SJSA1 (cell line): ENCODE data around the gene CA9. TPM values are rescaled to one million over a fixed set of nuclear protein-coding genes. Genes with fewer than 3 reads are reported as not detected.

ENCODE experiments used
- DNase-seq, 2 experiments: peaks; one replicate each; pipeline ENCODE4 v3.0.0-alpha.2; 2015 to 2020; ENCODE audit warnings: low spot score in 2 of 2, low read depth in 1 of 2
- H3K27ac ChIP-seq: fragments of 250-450 bp; sonication (Bioruptor Pico); 2 replicates; pipeline ENCODE4 v1.5.1; 2020; ENCODE audit warnings: mild to moderate bottlenecking, moderate library complexity
- H3K27me3 ChIP-seq: fragments of 250-450 bp; sonication (Bioruptor Pico); replicated peaks from 2 replicates; pipeline ENCODE4 v1.5.1; 2020; ENCODE audit warnings: mild to moderate bottlenecking, moderate library complexity
- H3K36me3 ChIP-seq: fragments of 250-450 bp; sonication (Bioruptor Pico); 2 replicates; pipeline ENCODE4 v1.5.1; 2020; ENCODE audit warnings: mild to moderate bottlenecking
- H3K4me1 ChIP-seq: fragments of 250-450 bp; sonication (Bioruptor Pico); replicated peaks from 2 replicates; pipeline ENCODE4 v1.6.1; 2021; ENCODE audit warnings: mild to moderate bottlenecking
- H3K4me3 ChIP-seq: fragments of 250-450 bp; sonication (Bioruptor Pico); 2 replicates; pipeline ENCODE4 v1.5.1; 2020; ENCODE audit warnings: mild to moderate bottlenecking
- H3K9me3 ChIP-seq: fragments of 250-450 bp; sonication (Bioruptor Pico); replicated peaks from 2 replicates; pipeline ENCODE4 v1.5.1; 2020; ENCODE audit warnings: mild to moderate bottlenecking
- total RNA-seq: library from RNA; depleted of rRNA; stranded (reverse); fragments of >200 nt; shearing (Covaris generic); gene quantifications from 2 replicates; pipeline ENCODE4 v1.2.3, GENCODE V29; 2014

The CA9 gene
- total RNA-seq, 1 experiment from 2014 or later, result not detected

GRCh38 chr9:35675204-35675603 is 1.5 kb downstream of the CA9 start:
- H3K4me3 ChIP-seq, result no peak overlapping the region
- H3K36me3 ChIP-seq, result no peaks in the 10 kb centered on the region

GRCh38 chr9:35675732-35676392 is 2.1 kb downstream of the CA9 start:
- Histone ChIP-seq H3K4me1 (no peaks in the 10 kb centered on the region; the same call in 1 of the 2 replicates), H3K27me3 (no peaks in the 10 kb centered on the region), H3K4me3 (no peak overlapping the region), H3K9me3 (no peaks in the 10 kb centered on the region), H3K36me3 (no peaks in the 10 kb centered on the region), H3K27ac (no peak overlapping the region)
- no peak for DNase-seq

More at GRCh38 chr9:35675204-35675603, 1.5 kb downstream of the CA9 start:
- Histone ChIP-seq H3K27me3 (no peaks in the 10 kb centered on the region), H3K27ac (no peak overlapping the region), H3K4me1 (no peaks in the 10 kb centered on the region; the same call in 1 of the 2 replicates), H3K9me3 (no peaks in the 10 kb centered on the region)
- no peak for DNase-seq

DNA sequence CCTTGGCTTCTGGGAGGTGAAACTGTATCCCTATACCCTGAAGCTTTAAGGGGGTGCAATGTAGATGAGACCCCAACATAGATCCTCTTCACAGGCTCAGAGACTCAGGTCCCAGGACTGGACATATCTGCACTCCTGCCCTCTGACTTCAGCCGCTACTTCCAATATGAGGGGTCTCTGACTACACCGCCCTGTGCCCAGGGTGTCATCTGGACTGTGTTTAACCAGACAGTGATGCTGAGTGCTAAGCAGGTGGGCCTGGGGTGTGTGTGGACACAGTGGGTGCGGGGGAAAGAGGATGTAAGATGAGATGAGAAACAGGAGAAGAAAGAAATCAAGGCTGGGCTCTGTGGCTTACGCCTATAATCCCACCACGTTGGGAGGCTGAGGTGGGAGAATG is 5.4 kb downstream of the CA9 start:
- H3K27ac ChIP-seq, result no peak overlapping the region
- H3K4me3 ChIP-seq, result no peak overlapping the region
- no peak for DNase-seq
- H3K27me3 ChIP-seq, result no peaks in the 10 kb centered on the region
- H3K9me3 ChIP-seq, result no peaks in the 10 kb centered on the region
- H3K36me3 ChIP-seq, result peaks cover 27% of the 10 kb centered on the region
- H3K4me1 ChIP-seq, result no peaks in the 10 kb centered on the region; the same call in 1 of the 2 replicates

DNA sequence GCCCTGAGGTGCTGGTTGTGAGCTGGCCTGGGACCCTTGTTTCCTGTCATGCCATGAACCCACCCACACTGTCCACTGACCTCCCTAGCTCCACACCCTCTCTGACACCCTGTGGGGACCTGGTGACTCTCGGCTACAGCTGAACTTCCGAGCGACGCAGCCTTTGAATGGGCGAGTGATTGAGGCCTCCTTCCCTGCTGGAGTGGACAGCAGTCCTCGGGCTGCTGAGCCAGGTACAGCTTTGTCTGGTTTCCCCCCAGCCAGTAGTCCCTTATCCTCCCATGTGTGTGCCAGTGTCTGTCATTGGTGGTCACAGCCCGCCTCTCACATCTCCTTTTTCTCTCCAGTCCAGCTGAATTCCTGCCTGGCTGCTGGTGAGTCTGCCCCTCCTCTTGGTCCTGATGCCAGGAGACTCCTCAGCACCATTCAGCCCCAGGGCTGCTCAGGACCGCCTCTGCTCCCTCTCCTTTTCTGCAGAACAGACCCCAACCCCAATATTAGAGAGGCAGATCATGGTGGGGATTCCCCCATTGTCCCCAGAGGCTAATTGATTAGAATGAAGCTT is 6.1 kb downstream of the CA9 start:
- DNase-seq, result no peak
- Histone ChIP-seq H3K36me3 (peaks cover 35% of the 10 kb centered on the region), H3K9me3 (no peaks in the 10 kb centered on the region), H3K27me3 (no peaks in the 10 kb centered on the region), H3K4me1 (no peaks in the 10 kb centered on the region; the same call in 1 of the 2 replicates), H3K27ac (no peak overlapping the region), H3K4me3 (no peak overlapping the region)

- Histone ChIP-seq H3K9me3 (no peaks in the 10 kb centered on the region), H3K4me1 (no peaks in the 10 kb centered on the region; the same call in 1 of the 2 replicates), H3K36me3 (peaks cover 41% of the 10 kb centered on the region), H3K4me3 (no peak overlapping the region), H3K27me3 (no peaks in the 10 kb centered on the region), H3K27ac (no peak overlapping the region)
- DNase-seq, result no peak
Observed at GRCh38 chr9:35680331-35681105, 6.8 kb downstream of the CA9 start.

GRCh38 chr9:35681341-35682002 is 7.7 kb downstream of the CA9 start:
- H3K9me3 ChIP-seq, result no peaks in the 10 kb centered on the region
- no peak overlapping the region for H3K27ac ChIP-seq
- no peaks in the 10 kb centered on the region; the same call in 1 of the 2 replicates for H3K4me1 ChIP-seq
- H3K36me3 ChIP-seq, result peaks cover 50% of the 10 kb centered on the region
- no peak overlapping the region for H3K4me3 ChIP-seq
- no peak for DNase-seq
- H3K27me3 ChIP-seq, result no peaks in the 10 kb centered on the region

- no peak overlapping the region for H3K4me3 ChIP-seq
- H3K36me3 ChIP-seq, result peaks cover 55% of the 10 kb centered on the region
- H3K27me3 ChIP-seq, result no peaks in the 10 kb centered on the region
- H3K9me3 ChIP-seq, result no peaks in the 10 kb centered on the region
- H3K4me1 ChIP-seq, result peaks cover 5% of the 10 kb centered on the region
- no peak overlapping the region for H3K27ac ChIP-seq
- DNase-seq, result no peak
Observed at GRCh38 chr9:35682051-35682450, 8.3 kb downstream of the CA9 start.

- Histone ChIP-seq H3K27ac (no peak overlapping the region), H3K27me3 (no peaks in the 10 kb centered on the region), H3K9me3 (no peaks in the 10 kb centered on the region), H3K4me1 (peaks cover 9% of the 10 kb centered on the region), H3K4me3 (no peak overlapping the region), H3K36me3 (peaks cover 62% of the 10 kb centered on the region)
- DNase-seq, result no peak
Observed at GRCh38 chr9:35682520-35683315, 9.0 kb downstream of the CA9 start.

DNA sequence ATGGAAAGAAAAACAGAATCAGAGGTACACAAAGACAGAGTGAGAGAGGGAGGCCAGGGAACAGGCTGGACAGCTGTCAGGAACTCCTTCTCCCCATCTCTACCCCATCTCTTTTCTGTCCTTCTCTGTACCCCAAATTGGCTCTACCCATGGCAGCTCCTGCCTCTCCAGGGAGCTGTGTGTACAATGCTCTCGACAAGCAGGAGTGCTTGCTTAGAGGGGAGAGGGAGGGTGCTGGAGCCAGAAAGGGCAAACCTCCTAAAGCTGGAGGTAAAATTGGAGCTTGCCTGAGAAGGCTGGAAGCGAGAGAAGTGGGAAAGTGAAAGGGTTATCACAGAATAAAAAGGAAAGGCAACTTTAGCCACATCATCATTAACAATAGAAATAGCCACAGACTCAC is 9.6 kb downstream of the CA9 start:
- Histone ChIP-seq H3K4me3 (no peak overlapping the region), H3K36me3 (peaks cover 68% of the 10 kb centered on the region), H3K27me3 (no peaks in the 10 kb centered on the region), H3K4me1 (peaks cover 15% of the 10 kb centered on the region), H3K27ac (no peak overlapping the region), H3K9me3 (no peaks in the 10 kb centered on the region)
- no peak for DNase-seq

- H3K27me3 ChIP-seq, result no peaks in the 10 kb centered on the region
- no peak for DNase-seq
- H3K27ac ChIP-seq, result no peak overlapping the region
- peaks cover 80% of the 10 kb centered on the region for H3K36me3 ChIP-seq
- no peak overlapping the region for H3K4me3 ChIP-seq
- H3K4me1 ChIP-seq, result peaks cover 19% of the 10 kb centered on the region
- no peaks in the 10 kb centered on the region for H3K9me3 ChIP-seq
Observed at GRCh38 chr9:35684921-35685320, 11.2 kb downstream of the CA9 start.

- H3K9me3 ChIP-seq, result no peaks in the 10 kb centered on the region
- H3K4me1 ChIP-seq, result peaks cover 19% of the 10 kb centered on the region
- no peak for DNase-seq
- H3K36me3 ChIP-seq, result peaks cover 80% of the 10 kb centered on the region
- H3K27me3 ChIP-seq, result no peaks in the 10 kb centered on the region
- H3K4me3 ChIP-seq, result no peak overlapping the region
- no peak overlapping the region for H3K27ac ChIP-seq
Observed at GRCh38 chr9:35685506-35685905, 11.8 kb downstream of the CA9 start.

GRCh38 chr9:35686222-35687203 is 12.8 kb downstream of the CA9 start:
- peaks cover 23% of the 10 kb centered on the region for H3K4me1 ChIP-seq
- peaks cover 78% of the 10 kb centered on the region for H3K36me3 ChIP-seq
- no peak overlapping the region for H3K4me3 ChIP-seq
- no peaks in the 10 kb centered on the region for H3K27me3 ChIP-seq
- DNase-seq, result no peak
- no peaks in the 10 kb centered on the region for H3K9me3 ChIP-seq
- no peak overlapping the region for H3K27ac ChIP-seq
